CD14-positive monocyte (primary cell): Measurements from ENCODE around the gene CAMK2A. TPM values are rescaled to one million over a fixed set of nuclear protein-coding genes. Genes with fewer than 3 reads are reported as not detected.

ENCODE experiments used
- DNase-seq, 3 donors: peaks; one replicate each; pipeline ENCODE4 v3.0.0-alpha.2; 2011 to 2022
- H2AFZ ChIP-seq: 2 replicates; pipeline ENCODE4 v1.6.0; 2012; ENCODE audit warnings: mild to moderate bottlenecking, low read depth, low read length, inconsistent platforms; ENCODE audit not compliant: insufficient read depth, poor library complexity, severe bottlenecking
- H3K27ac ChIP-seq, 2 donors: 1 replicate in 1 of 2; 2 replicates in 1 of 2; pipeline ENCODE4 v1.5.1; 2012 to 2013; ENCODE audit warnings: low read length in 2 of 2, control low read depth in 1 of 2, inconsistent platforms in 1 of 2, low read depth in 1 of 2, mild to moderate bottlenecking in 1 of 2
- H3K27me3 ChIP-seq, 2 donors: one replicate each; pipeline versions ENCODE4 v1.6.0 to v1.6.1; 2011 to 2013; ENCODE audit warnings: low read length in 2 of 2; ENCODE audit not compliant: control insufficient read depth in 2 of 2, insufficient read depth in 2 of 2
- H3K36me3 ChIP-seq, 2 donors: replicated peaks in 1 of 2; 1 replicate in 1 of 2; 2 replicates in 1 of 2; pipeline versions ENCODE4 v1.5.1 to v1.6.1; 2012 to 2013; ENCODE audit warnings: low read length in 2 of 2, control low read depth in 1 of 2, inconsistent platforms in 1 of 2, mild to moderate bottlenecking in 1 of 2; ENCODE audit not compliant: insufficient read depth in 2 of 2, control insufficient read depth in 1 of 2
- H3K4me1 ChIP-seq, 2 donors: 1 replicate in 1 of 2; 2 replicates in 1 of 2; pipeline versions ENCODE4 v1.5.1 to v1.6.1; 2012 to 2013; ENCODE audit warnings: low read length in 2 of 2, control low read depth in 1 of 2, inconsistent platforms in 1 of 2, mild to moderate bottlenecking in 1 of 2, moderate library complexity in 1 of 2; ENCODE audit not compliant: insufficient read depth in 2 of 2, control insufficient read depth in 1 of 2
- H3K4me2 ChIP-seq: replicated peaks from 2 replicates; pipeline ENCODE3; 2012; ENCODE audit warnings: low read length, moderate library complexity, mild to moderate bottlenecking; ENCODE audit not compliant: poor library complexity, severe bottlenecking; ENCODE audit errors: extremely low read depth
- H3K4me3 ChIP-seq, 3 experiments: fragments of 200-600 bp in 1 of 3; sonication (generic) in 1 of 3; replicated peaks in 1 of 3; 1 replicate in 2 of 3; 2 replicates in 1 of 3; pipeline ENCODE4 v1.5.1; 2011 to 2013; ENCODE audit warnings: low read length in 3 of 3, mild to moderate bottlenecking in 3 of 3, control low read depth in 2 of 3, low read depth in 2 of 3, inconsistent platforms in 1 of 3, moderate library complexity in 1 of 3
- H3K79me2 ChIP-seq: 2 replicates; pipeline ENCODE4 v1.6.0; 2012; ENCODE audit warnings: mild to moderate bottlenecking, control low read depth, inconsistent platforms, low read length, moderate library complexity; ENCODE audit not compliant: insufficient read depth
- H3K9ac ChIP-seq: 2 replicates; pipeline ENCODE4 v1.6.0; 2017; ENCODE audit warnings: low read length, mild to moderate bottlenecking; ENCODE audit not compliant: insufficient read depth, poor library complexity, severe bottlenecking
- H3K9me3 ChIP-seq, 2 donors: replicated peaks in 1 of 2; 1 replicate in 1 of 2; 2 replicates in 1 of 2; pipeline versions ENCODE4 v1.5.1 to v1.6.1; 2012 to 2013; ENCODE audit warnings: low read length in 2 of 2, control low read depth in 1 of 2; ENCODE audit not compliant: control insufficient read depth in 1 of 2, insufficient read depth in 1 of 2
- H4K20me1 ChIP-seq: 2 replicates; pipeline ENCODE4 v1.6.0; 2012; ENCODE audit warnings: mild to moderate bottlenecking, low read length, control low read depth, moderate library complexity; ENCODE audit not compliant: insufficient read depth
- H3K27ac Mint-ChIP-seq, 7 donors: one replicate each; pipeline ENCODE4 v1.8.0; 2020; ENCODE audit warnings: mild to moderate bottlenecking in 7 of 7, mixed read lengths in 7 of 7, moderate library complexity in 6 of 7, inconsistent platforms in 2 of 7
- H3K27me3 Mint-ChIP-seq, 3 donors: one replicate each; pipeline ENCODE4 v1.8.0; 2021 to 2022; ENCODE audit warnings: low read depth in 3 of 3, mild to moderate bottlenecking in 3 of 3, mixed read lengths in 3 of 3, moderate library complexity in 3 of 3, inconsistent platforms in 1 of 3
- H3K36me3 Mint-ChIP-seq, 2 donors: one replicate each; pipeline ENCODE4 v1.8.0; 2020; ENCODE audit warnings: mixed read lengths in 2 of 2, inconsistent platforms in 1 of 2, mild to moderate bottlenecking in 1 of 2
- H3K4me1 Mint-ChIP-seq: one replicate; pipeline ENCODE4 v1.8.0; 2020; ENCODE audit warnings: mild to moderate bottlenecking, mixed read lengths
- H3K4me3 Mint-ChIP-seq, 2 donors: one replicate each; pipeline ENCODE4 v1.8.0; 2020; ENCODE audit warnings: mild to moderate bottlenecking in 2 of 2, mixed read lengths in 2 of 2, moderate library complexity in 1 of 2
- H3K9me3 Mint-ChIP-seq, 7 donors: one replicate each; pipeline ENCODE4 v1.8.0; 2020 to 2022; ENCODE audit warnings: mixed read lengths in 7 of 7, mild to moderate bottlenecking in 6 of 7, moderate library complexity in 6 of 7, inconsistent platforms in 2 of 7
- WGBS: methylation state at CpG from one replicate; pipeline ENCODE4 v1.1.5; 2013; ENCODE audit warnings: missing lambda C conversion rate; ENCODE audit not compliant: insufficient coverage; 5-methylcytosine and 5-hydroxymethylcytosine counted together
- intact Hi-C, 2 donors: fragments of 100-400 bp; cut with micrococcal nuclease; formaldehyde crosslinking; loops; one replicate each; pipeline versions ENCODE4 v1.15.0 to v1.15.1; 2023
- polyA plus RNA-seq, 3 donors: library from polyadenylated mRNA; depleted of rRNA in 1 of 3; unstranded in 2 of 3; stranded (reverse) in 1 of 3; fragments of 300-500 nt in 2 of 3; fragments of >200 nt in 1 of 3; fragmentation: Illumina TruSeq in 2 of 3; gene quantifications; 1 replicate in 2 of 3; 2 replicates in 1 of 3; pipeline ENCODE4 v1.2.3, GENCODE V29; 2012 to 2021
- TF ChIP-seq, protein P1 (sequence below): fragments of 200-600 bp; IDR thresholded peaks from one replicate; pipeline ENCODE4 v1.8.0; 2022; ENCODE audit warnings: antibody characterized with exemption, mild to moderate bottlenecking

The CAMK2A gene
- polyA plus RNA-seq, 3 donors: not detected

DNA sequence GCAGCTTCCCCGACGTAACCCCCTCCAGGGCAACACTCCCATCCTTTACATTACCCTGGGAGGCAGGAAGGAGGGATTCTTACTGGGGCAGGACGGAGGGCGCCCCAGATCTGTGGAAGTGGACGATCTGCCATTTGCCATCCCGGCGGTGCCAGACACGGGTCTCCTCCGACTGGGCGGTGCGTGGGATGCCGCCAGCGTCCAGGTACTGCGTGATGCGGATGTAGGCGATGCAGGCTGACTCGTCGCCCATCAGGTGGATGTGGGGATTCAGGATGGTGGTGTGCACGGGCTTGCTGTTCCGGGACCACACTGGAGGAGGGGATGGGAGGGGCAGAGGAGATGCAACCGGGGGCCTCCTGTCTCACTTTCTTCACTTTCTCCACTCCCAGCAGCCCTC is 66.7 kb downstream of the CAMK2A start:
- H4K20me1 ChIP-seq: no peaks in the 10 kb centered on the region
- Mint-ChIP-seq H3K36me3 (no peaks in the 10 kb centered on the region), H3K27ac (peak overlapping the region in 1 of 7 donors; percentile 40), H3K9me3 (peaks cover 0 to 2% (median 0%) of the 10 kb centered on the region in 7 donors), H3K4me1 (peaks cover 9% of the 10 kb centered on the region), H3K4me3 (no peak overlapping the region), H3K27me3 (peaks cover 2 to 10% (median 7%) of the 10 kb centered on the region in 3 donors)
- 97% methylated on average over 15 of the region's 21 CpGs for WGBS
- H3K4me1 ChIP-seq: no peaks in the 10 kb centered on the region
- H3K4me3 ChIP-seq: no peak overlapping the region
- H3K9me3 ChIP-seq: no peaks in the 10 kb centered on the region
- no peaks in the 10 kb centered on the region for H3K27me3 ChIP-seq
- H3K79me2 ChIP-seq: no peaks in the 10 kb centered on the region
- H2AFZ ChIP-seq: no peak overlapping the region
- H3K4me2 ChIP-seq: no peak overlapping the region
- H3K9ac ChIP-seq: no peak overlapping the region
- H3K36me3 ChIP-seq: no peaks in the 10 kb centered on the region
- no peak overlapping the region for H3K27ac ChIP-seq
- intact Hi-C loops: no loop called here
- TF ChIP-seq, protein P1, sequence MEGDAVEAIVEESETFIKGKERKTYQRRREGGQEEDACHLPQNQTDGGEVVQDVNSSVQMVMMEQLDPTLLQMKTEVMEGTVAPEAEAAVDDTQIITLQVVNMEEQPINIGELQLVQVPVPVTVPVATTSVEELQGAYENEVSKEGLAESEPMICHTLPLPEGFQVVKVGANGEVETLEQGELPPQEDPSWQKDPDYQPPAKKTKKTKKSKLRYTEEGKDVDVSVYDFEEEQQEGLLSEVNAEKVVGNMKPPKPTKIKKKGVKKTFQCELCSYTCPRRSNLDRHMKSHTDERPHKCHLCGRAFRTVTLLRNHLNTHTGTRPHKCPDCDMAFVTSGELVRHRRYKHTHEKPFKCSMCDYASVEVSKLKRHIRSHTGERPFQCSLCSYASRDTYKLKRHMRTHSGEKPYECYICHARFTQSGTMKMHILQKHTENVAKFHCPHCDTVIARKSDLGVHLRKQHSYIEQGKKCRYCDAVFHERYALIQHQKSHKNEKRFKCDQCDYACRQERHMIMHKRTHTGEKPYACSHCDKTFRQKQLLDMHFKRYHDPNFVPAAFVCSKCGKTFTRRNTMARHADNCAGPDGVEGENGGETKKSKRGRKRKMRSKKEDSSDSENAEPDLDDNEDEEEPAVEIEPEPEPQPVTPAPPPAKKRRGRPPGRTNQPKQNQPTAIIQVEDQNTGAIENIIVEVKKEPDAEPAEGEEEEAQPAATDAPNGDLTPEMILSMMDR: no peak
- DNase-seq: no peak

DNA sequence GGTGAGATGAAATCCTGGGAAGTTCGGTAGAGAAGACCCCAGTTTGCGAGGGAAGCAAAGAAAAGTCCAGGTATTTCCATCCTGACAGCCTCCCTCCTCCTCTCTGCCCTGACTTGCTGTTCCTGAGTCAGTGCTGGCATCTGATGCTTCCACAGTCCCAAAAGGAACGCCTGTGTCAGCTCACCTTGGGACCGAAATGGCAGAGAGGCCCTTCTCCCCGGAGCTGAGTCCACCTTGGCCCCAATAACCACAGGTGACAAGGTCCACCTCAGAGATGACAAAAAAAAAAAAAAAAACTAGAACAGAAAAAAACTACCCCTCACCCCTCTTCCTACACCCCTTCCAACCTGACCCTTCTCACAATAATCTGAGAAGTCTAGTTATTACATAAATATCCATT is 68.1 kb downstream of the CAMK2A start:
- intact Hi-C loops: no loop called here
- TF ChIP-seq, protein P1: no peak
- H2AFZ ChIP-seq: no peak overlapping the region

More for the DNA sequence above, 68.1 kb downstream of the CAMK2A start:
- Histone ChIP-seq H4K20me1 (no peaks in the 10 kb centered on the region), H3K4me3 (no peak overlapping the region), H3K4me1 (no peaks in the 10 kb centered on the region), H3K36me3 (no peaks in the 10 kb centered on the region), H3K79me2 (no peaks in the 10 kb centered on the region), H3K9me3 (no peaks in the 10 kb centered on the region), H3K4me2 (no peak overlapping the region), H3K27me3 (no peaks in the 10 kb centered on the region), H3K9ac (no peak overlapping the region), H3K27ac (no peak overlapping the region)
- no peak overlapping the region for H3K27ac Mint-ChIP-seq
- H3K4me1 Mint-ChIP-seq: peaks cover 1% of the 10 kb centered on the region
- 100% methylated on average over 3 of the region's 5 CpGs for WGBS
- H3K36me3 Mint-ChIP-seq: no peaks in the 10 kb centered on the region
- no peak overlapping the region for H3K4me3 Mint-ChIP-seq
- H3K9me3 Mint-ChIP-seq: peaks cover 0 to 2% (median 0%) of the 10 kb centered on the region in 7 donors
- DNase-seq: no peak
- H3K27me3 Mint-ChIP-seq: peaks cover 4 to 15% (median 11%) of the 10 kb centered on the region in 3 donors
